PFSK-1 (cell line): ENCODE measurements around the gene RABGAP1L.

Experiments used
- FOXP2 ChIP-seq: optimal IDR thresholded peaks from 2 replicates; pipeline ENCODE3; 2011; ENCODE audit warnings: borderline replicate concordance, control low read depth, inconsistent platforms; ENCODE audit not compliant: insufficient read depth; ENCODE audit errors: extremely low read length, extremely low read depth
- POLR2AphosphoS5 ChIP-seq: IDR thresholded peaks from 2 replicates; pipeline ENCODE4 v1.6.1; 2012; ENCODE audit warnings: low read depth, mild to moderate bottlenecking, control low read depth, low read length, moderate library complexity
- SIN3A ChIP-seq: IDR thresholded peaks from 2 replicates; pipeline ENCODE4 v1.6.1; 2012; ENCODE audit warnings: mild to moderate bottlenecking, low read length, moderate library complexity, borderline replicate concordance; ENCODE audit not compliant: insufficient read depth
- TAF1 ChIP-seq: IDR thresholded peaks from 2 replicates; pipeline ENCODE4 v1.6.1; 2012; ENCODE audit warnings: low read length, control low read depth, borderline replicate concordance; ENCODE audit not compliant: insufficient read depth
- TF ChIP-seq, protein P1 (sequence below), 2 experiments: IDR thresholded peaks; 2 replicates each; pipeline versions ENCODE4 v1.6.1 to v1.8.0; 2011 to 2012; ENCODE audit warnings: low read depth in 2 of 2, low read length in 2 of 2, control low read depth in 1 of 2, inconsistent platforms in 1 of 2, mild to moderate bottlenecking in 1 of 2, moderate library complexity in 1 of 2; ENCODE audit not compliant: insufficient read depth in 1 of 2

RABGAP1L gene

DNA sequence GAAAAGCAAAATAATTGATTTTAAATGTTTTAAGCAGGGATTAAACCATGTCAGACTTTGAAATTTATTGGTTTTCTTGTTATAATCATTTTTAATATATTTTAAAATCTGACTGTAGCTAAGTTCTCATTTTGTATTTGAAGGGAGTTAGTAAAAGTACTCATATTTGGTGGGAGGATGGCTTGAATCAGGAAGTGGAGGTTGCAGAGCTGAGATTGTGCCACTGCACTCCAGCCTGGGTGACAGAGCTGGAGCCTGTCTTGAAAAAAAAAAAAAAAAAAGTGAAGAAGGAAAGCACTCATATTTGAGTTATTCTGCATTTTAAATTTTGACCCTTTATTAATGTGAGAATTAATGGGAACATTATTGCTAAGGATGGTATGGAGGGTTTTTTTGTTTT is 106.0 kb downstream of the RABGAP1L start:
- TF ChIP-seq POLR2AphosphoS5 (no peak), SIN3A (no peak), FOXP2 (no peak), TAF1 (no peak)
- TF ChIP-seq, protein P1, sequence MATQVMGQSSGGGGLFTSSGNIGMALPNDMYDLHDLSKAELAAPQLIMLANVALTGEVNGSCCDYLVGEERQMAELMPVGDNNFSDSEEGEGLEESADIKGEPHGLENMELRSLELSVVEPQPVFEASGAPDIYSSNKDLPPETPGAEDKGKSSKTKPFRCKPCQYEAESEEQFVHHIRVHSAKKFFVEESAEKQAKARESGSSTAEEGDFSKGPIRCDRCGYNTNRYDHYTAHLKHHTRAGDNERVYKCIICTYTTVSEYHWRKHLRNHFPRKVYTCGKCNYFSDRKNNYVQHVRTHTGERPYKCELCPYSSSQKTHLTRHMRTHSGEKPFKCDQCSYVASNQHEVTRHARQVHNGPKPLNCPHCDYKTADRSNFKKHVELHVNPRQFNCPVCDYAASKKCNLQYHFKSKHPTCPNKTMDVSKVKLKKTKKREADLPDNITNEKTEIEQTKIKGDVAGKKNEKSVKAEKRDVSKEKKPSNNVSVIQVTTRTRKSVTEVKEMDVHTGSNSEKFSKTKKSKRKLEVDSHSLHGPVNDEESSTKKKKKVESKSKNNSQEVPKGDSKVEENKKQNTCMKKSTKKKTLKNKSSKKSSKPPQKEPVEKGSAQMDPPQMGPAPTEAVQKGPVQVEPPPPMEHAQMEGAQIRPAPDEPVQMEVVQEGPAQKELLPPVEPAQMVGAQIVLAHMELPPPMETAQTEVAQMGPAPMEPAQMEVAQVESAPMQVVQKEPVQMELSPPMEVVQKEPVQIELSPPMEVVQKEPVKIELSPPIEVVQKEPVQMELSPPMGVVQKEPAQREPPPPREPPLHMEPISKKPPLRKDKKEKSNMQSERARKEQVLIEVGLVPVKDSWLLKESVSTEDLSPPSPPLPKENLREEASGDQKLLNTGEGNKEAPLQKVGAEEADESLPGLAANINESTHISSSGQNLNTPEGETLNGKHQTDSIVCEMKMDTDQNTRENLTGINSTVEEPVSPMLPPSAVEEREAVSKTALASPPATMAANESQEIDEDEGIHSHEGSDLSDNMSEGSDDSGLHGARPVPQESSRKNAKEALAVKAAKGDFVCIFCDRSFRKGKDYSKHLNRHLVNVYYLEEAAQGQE (IDR thresholded peaks at IDR 0.05; ENCODE audit: insufficient read depth in 1 of 2, low read depth in 2 of 2, low read length in 2 of 2): no peak

DNA sequence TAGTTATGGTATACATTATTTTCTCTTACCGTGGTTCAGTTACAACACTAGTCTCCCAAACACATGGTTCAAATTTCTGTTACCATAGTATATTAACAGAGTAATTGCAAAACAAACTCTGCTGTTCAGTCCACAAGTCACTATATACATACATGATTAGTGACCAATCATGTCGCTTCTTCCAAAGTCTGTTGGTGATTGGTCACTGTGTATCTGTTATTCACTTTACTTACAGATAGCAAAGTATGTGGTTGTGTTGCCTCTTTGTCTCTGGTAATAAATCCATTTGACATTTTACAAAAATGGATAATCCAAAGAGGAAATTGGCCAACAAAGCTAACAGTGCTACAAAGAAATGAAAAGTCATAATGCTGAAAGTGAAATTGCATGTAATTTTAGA is 107.2 kb downstream of the RABGAP1L start:
- TF ChIP-seq TAF1: no peak
- no peak for TF ChIP-seq FOXP2
- no peak for TF ChIP-seq POLR2AphosphoS5
- TF ChIP-seq, protein P1 (IDR thresholded peaks at IDR 0.05; ENCODE audit: insufficient read depth in 1 of 2, low read depth in 2 of 2, low read length in 2 of 2): no peak
- no peak for TF ChIP-seq SIN3A

DNA sequence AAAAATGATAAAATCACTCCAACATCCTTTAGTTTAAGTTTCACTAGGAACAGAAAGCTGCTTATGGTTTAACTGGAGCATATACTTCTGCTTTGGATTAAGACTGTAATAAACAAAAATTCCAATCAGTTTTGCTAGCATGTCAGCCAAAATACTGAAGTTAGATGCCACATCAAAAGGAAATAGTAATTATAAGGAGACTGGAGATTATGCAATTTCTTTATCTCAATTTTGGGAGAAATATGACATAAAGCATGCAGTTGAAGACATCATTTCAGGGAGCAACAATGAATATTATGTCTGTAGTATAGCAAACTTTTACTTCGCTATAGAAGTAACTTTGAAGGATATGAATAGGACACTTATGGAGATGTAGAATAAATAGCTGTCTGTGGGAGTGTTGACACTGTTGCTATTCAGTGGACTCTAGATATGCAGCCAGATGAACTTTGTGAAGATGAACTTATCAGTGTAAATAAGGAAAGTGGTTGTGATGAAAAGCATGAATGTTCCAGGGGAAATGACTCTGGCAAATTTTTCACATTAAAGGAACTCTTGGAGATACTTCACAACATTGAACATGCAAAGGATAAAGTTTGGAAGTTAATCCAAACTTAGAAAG is 107.8 kb downstream of the RABGAP1L start:
- TF ChIP-seq FOXP2: no peak
- no peak for TF ChIP-seq POLR2AphosphoS5
- no peak for TF ChIP-seq TAF1
- no peak for TF ChIP-seq SIN3A

DNA sequence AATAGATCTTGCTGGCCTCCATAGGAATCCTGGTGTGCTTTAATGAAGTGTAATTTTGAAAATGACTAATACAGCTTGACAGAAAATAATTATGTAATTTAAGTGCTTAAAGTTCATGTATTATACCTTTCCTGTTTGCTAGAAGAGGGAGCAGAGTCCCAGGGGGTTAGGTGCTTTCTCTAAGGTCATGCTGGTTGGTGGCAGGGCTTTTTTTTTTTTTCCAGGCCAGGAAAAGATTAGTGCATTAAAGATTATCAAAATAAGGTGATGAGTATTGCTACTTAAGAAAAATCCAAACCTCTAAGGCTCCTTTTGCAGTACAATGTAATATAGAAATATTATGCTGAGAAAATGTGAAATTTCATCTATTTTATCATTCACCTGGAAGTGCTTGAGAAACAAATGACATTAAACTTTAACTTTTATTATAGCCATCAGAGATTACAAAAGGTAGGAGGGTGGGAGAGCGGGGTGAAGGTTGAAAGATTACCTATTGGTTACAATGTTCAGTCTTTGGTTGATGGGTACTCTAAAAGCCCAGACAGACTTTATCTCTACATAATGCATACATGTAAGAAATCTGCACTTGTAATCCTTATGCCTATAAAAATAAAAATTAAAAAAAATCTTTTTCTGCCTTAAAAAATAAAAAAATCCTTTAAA is 110.8 kb downstream of the RABGAP1L start:
- TF ChIP-seq FOXP2 (no peak), TAF1 (no peak), SIN3A (no peak), POLR2AphosphoS5 (no peak)
- TF ChIP-seq, protein P1 (IDR thresholded peaks at IDR 0.05; ENCODE audit: insufficient read depth in 1 of 2, low read depth in 2 of 2, low read length in 2 of 2): no peak

DNA sequence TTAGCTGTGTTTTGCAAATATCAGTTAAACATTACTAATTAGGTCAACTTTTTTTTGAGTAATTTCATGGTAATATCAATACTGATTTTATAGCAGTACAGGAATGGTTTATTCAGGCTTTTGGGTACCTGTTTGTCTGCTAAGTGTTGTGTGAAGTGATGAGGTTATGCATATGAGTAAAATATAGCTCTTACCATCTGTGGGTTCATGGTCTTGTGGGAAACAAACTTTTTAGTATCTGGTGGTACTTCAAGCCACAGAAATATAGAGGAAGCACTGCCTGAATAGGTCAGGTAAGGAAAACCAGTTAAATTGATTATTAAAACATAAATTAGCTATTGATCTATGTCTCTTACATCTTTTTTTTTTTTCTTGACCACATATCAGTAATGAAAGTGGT is 113.9 kb downstream of the RABGAP1L start:
- TF ChIP-seq POLR2AphosphoS5 (no peak), FOXP2 (no peak), TAF1 (no peak), SIN3A (no peak)
- TF ChIP-seq, protein P1 (IDR thresholded peaks at IDR 0.05; ENCODE audit: insufficient read depth in 1 of 2, low read depth in 2 of 2, low read length in 2 of 2): no peak
